Gastrocnemius medialis (tissue), 4 donors: ENCODE measurements around the gene GTF2H1.

Experiments used
- CTCF ChIP-seq, 5 experiments: fragments of 450-650 bp in 3 of 5; fragments of 200-600 bp in 2 of 5; sonication (generic) in 2 of 5; IDR thresholded peaks in 4 of 5; conservative IDR thresholded peaks in 1 of 5; 1 replicate in 4 of 5; 2 replicates in 1 of 5; pipeline ENCODE4 v1.5.1; 2016 to 2019; ENCODE audit warnings: antibody characterized with exemption in 5 of 5, mild to moderate bottlenecking in 3 of 5, moderate library complexity in 3 of 5
- POLR2A ChIP-seq, 2 donors: fragments of 450-650 bp; IDR thresholded peaks; one replicate each; pipeline ENCODE4 v1.6.1; 2017; ENCODE audit warnings: antibody characterized with exemption in 2 of 2, mild to moderate bottlenecking in 2 of 2, moderate library complexity in 2 of 2

GRCh38 chr11:18332302-18332701, 9.9 kb downstream of the GTF2H1 start:
- no peak for TF ChIP-seq POLR2A (IDR thresholded peaks at IDR 0.05)
- TF ChIP-seq CTCF (IDR thresholded peaks at IDR 0.05 in 4 of 5, conservative IDR thresholded peaks at IDR 0.05 in 1 of 5), result no peak
